ENCODE results near the gene DAAM2. TPM values are rescaled to one million over a fixed set of nuclear protein-coding genes. Genes with fewer than 3 reads are reported as not detected.

Gene DAAM2
- total RNA-seq, 1 experiment from 2014 or later: 4.8 TPM

DNA sequence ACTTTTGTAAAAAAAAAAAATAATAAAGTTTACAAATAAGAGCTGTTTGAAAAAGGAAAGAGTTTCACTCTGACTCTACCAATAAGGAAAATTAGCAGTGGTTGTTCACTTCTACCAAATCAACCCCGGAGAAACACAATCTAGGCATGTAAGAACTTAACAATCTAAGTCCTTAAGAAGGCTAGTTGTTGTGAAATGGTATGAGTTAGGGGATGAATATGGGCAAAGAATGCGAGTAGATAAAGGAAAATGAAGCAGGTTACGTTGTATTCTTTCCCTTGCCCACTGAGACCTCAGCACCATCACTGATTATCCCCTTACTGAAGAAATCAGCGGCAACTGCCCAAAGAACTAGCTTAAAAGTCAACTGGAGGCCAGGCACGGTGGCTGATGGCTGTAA, 126.7 kb downstream of the DAAM2 start:
- intact Hi-C loops (cut with micrococcal nuclease; ENCODE audit: unreplicated experiment): no loop called here
- H3K9me3 ChIP-seq (ENCODE audit: low read depth, low read length, poor library complexity, severe bottlenecking): no peaks in the 10 kb centered on the region
- H3K4me1 ChIP-seq (ENCODE audit: insufficient read depth, low read length, poor library complexity, severe bottlenecking): no peaks in the 10 kb centered on the region
- ChIA-PET POLR2A (ENCODE audit: low non-redundant PET) (no interaction called here), CTCF (no interaction called here)
- no peak for TF ChIP-seq EZH2 (IDR thresholded peaks at IDR 0.05; ENCODE audit: borderline replicate concordance, low read depth, low read length, poor library complexity, severe bottlenecking)
- TF ChIP-seq, protein P1, sequence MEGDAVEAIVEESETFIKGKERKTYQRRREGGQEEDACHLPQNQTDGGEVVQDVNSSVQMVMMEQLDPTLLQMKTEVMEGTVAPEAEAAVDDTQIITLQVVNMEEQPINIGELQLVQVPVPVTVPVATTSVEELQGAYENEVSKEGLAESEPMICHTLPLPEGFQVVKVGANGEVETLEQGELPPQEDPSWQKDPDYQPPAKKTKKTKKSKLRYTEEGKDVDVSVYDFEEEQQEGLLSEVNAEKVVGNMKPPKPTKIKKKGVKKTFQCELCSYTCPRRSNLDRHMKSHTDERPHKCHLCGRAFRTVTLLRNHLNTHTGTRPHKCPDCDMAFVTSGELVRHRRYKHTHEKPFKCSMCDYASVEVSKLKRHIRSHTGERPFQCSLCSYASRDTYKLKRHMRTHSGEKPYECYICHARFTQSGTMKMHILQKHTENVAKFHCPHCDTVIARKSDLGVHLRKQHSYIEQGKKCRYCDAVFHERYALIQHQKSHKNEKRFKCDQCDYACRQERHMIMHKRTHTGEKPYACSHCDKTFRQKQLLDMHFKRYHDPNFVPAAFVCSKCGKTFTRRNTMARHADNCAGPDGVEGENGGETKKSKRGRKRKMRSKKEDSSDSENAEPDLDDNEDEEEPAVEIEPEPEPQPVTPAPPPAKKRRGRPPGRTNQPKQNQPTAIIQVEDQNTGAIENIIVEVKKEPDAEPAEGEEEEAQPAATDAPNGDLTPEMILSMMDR (conservative IDR thresholded peaks at IDR 0.05; ENCODE audit: low read depth, low read length): no peak
- H3K27ac ChIP-seq (ENCODE audit: low read depth, low read length, poor library complexity, severe bottlenecking): no peak overlapping the region
- no peak overlapping the region for H3K4me3 ChIP-seq (ENCODE audit: low read depth, low read length, poor library complexity, severe bottlenecking)
- no TSS peak for BruUV-seq (replicated peaks)
- no peaks in the 10 kb centered on the region for H3K36me3 ChIP-seq (ENCODE audit: insufficient read depth, low read length, poor library complexity, severe bottlenecking)
- DNase-seq (ENCODE audit: low spot score): no peak
- no peaks in the 10 kb centered on the region for H3K27me3 ChIP-seq (replicated peaks; ENCODE audit: insufficient read depth, low read depth, low read length, poor library complexity)

DNA sequence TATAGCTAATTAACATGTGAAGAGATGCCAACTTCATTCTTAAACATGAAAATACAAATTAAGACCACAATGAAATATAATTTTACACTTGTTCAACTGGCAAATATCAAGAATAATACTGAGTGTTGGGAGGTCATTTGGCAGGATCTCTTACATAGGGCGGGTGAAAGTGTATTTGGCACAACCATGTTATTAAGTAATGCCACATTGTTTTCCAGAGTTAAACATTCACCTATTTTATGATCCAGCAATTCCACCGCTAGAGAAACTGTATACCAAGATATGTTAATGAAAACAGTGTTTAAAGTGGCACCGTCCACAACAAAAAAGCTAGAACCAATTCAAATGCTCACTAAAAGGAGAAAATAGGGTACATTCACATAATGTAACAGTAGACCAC, 128.0 kb downstream of the DAAM2 start:
- no peak overlapping the region for H3K4me3 ChIP-seq (ENCODE audit: low read depth, low read length, poor library complexity, severe bottlenecking)
- no peaks in the 10 kb centered on the region for H3K36me3 ChIP-seq (ENCODE audit: insufficient read depth, low read length, poor library complexity, severe bottlenecking)
- no peaks in the 10 kb centered on the region for H3K4me1 ChIP-seq (ENCODE audit: insufficient read depth, low read length, poor library complexity, severe bottlenecking)
- BruUV-seq (replicated peaks): no TSS peak
- H3K27me3 ChIP-seq (replicated peaks; ENCODE audit: insufficient read depth, low read depth, low read length, poor library complexity): no peaks in the 10 kb centered on the region
- CTCF ChIA-PET: no interaction called here
- intact Hi-C loops (cut with micrococcal nuclease; ENCODE audit: unreplicated experiment): no loop called here
- POLR2A ChIA-PET (ENCODE audit: low non-redundant PET): no interaction called here
- H3K27ac ChIP-seq (ENCODE audit: low read depth, low read length, poor library complexity, severe bottlenecking): no peak overlapping the region
- DNase-seq (ENCODE audit: low spot score): no peak
- TF ChIP-seq, protein P1 (conservative IDR thresholded peaks at IDR 0.05; ENCODE audit: low read depth, low read length): no peak
- TF ChIP-seq EZH2 (IDR thresholded peaks at IDR 0.05; ENCODE audit: borderline replicate concordance, low read depth, low read length, poor library complexity, severe bottlenecking): no peak
- no peaks in the 10 kb centered on the region for H3K9me3 ChIP-seq (ENCODE audit: low read depth, low read length, poor library complexity, severe bottlenecking)

DNA sequence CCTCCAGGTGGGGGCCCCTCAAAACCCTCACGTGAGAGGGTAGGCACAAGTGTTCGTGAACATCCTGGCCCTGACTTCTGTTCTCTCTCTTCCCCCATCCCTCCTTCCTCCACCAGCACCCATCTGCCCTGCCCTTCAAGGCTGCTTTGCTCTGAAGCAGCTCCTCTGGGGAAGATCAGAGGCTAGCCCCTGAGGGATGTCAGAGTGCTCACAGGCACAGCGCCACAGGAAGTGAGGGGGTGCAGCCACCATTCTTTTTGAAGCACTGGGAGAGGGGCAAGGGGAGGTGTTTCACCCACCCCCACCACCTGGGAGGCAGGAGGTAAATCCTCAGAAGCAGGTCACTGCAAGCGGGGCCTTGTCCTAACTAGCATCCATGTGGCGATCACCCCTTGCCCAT, 130.6 kb downstream of the DAAM2 start:
- TF ChIP-seq, protein P1 (conservative IDR thresholded peaks at IDR 0.05; ENCODE audit: low read depth, low read length): no peak
- no peak for TF ChIP-seq EZH2 (IDR thresholded peaks at IDR 0.05; ENCODE audit: borderline replicate concordance, low read depth, low read length, poor library complexity, severe bottlenecking)
- POLR2A ChIA-PET (ENCODE audit: low non-redundant PET): no interaction called here
- DNase-seq (ENCODE audit: low spot score): no peak
- CTCF ChIA-PET: no interaction called here
- no peaks in the 10 kb centered on the region for H3K36me3 ChIP-seq (ENCODE audit: insufficient read depth, low read length, poor library complexity, severe bottlenecking)
- no peak overlapping the region for H3K4me3 ChIP-seq (ENCODE audit: low read depth, low read length, poor library complexity, severe bottlenecking)
- no peak overlapping the region for H3K27ac ChIP-seq (ENCODE audit: low read depth, low read length, poor library complexity, severe bottlenecking)
- H3K4me1 ChIP-seq (ENCODE audit: insufficient read depth, low read length, poor library complexity, severe bottlenecking): no peaks in the 10 kb centered on the region
- intact Hi-C loops (cut with micrococcal nuclease; ENCODE audit: unreplicated experiment): no loop called here
- no TSS peak for BruUV-seq (replicated peaks)
- no peaks in the 10 kb centered on the region for H3K27me3 ChIP-seq (replicated peaks; ENCODE audit: insufficient read depth, low read depth, low read length, poor library complexity)
- H3K9me3 ChIP-seq (ENCODE audit: low read depth, low read length, poor library complexity, severe bottlenecking): no peaks in the 10 kb centered on the region

Measured in A673 (cell line).